HL-60/S4 treated with phorbol 12-myristate 13-acetate at 8.2 ng/mL for 4 days and 3 days (cell line): Measurements from ENCODE around the gene FCHSD1.

ENCODE experiments used
- in situ Hi-C: fragments of 300-500 bp; cut with MboI; formaldehyde crosslinking; loops from 2 replicates; pipeline ENCODE4 v1.15.0; 2022; ENCODE audit warnings: low sequenced_read_pairs

FCHSD1 gene

GRCh38 chr5:141647242-141647641 is 4.0 kb downstream of the FCHSD1 start:
- in situ Hi-C loops: no loop called here

DNA sequence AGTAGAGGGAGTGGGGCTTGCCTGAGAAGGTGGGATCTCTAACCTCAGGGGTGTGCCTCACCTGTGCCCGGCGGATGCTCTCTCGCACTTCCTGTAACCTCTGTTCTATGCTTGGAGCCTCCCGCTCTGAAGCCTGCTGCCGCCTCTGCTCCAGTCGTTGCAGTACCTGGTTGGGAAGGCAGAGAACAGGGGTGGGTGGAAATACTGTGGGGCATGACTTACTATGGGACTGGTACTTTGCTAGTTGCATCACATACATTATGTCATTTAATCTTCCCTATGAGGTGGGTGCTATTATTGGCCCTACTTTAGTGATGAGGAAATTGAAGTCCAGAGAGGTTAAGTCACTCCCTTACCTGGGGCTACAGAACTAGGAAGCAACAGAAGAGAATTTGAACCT is 5.2 kb downstream of the FCHSD1 start:
- in situ Hi-C loops: no loop called here

DNA sequence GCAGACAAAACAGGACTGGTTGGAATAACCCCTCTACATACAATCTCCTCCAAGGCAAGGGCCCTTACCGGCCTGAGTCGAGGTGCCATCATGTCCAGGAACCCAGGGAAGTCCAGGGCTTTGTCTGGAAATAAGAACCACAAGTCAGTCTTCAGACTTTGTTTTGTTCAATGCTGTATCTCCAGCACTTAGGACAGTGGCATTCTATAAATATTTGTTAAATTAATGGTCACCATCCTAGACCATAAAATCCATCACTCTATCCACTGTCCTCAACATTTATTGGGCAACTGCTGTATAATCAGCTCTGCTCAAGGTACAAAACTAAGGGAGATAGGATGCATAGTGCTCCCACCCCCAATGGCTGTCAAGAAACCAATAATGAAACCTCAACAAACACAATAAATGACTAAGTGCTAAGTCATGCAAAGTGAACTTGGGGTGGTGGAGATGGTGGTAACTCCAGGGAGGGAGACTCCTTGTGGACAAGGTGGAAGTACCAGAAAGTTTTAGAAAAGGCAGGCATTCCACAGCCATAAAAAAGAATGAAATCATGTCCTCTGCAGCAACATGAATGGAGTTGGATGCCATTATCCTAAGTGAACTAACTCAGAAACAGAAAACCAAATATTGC is 9.5 kb downstream of the FCHSD1 start:
- in situ Hi-C loops: no loop called here

- in situ Hi-C loops: no loop called here
Observed at GRCh38 chr5:141640698-141641097, 10.5 kb downstream of the FCHSD1 start.

- in situ Hi-C loops: no loop called here
Observed at GRCh38 chr5:141640051-141640415, 11.2 kb downstream of the FCHSD1 start.

DNA sequence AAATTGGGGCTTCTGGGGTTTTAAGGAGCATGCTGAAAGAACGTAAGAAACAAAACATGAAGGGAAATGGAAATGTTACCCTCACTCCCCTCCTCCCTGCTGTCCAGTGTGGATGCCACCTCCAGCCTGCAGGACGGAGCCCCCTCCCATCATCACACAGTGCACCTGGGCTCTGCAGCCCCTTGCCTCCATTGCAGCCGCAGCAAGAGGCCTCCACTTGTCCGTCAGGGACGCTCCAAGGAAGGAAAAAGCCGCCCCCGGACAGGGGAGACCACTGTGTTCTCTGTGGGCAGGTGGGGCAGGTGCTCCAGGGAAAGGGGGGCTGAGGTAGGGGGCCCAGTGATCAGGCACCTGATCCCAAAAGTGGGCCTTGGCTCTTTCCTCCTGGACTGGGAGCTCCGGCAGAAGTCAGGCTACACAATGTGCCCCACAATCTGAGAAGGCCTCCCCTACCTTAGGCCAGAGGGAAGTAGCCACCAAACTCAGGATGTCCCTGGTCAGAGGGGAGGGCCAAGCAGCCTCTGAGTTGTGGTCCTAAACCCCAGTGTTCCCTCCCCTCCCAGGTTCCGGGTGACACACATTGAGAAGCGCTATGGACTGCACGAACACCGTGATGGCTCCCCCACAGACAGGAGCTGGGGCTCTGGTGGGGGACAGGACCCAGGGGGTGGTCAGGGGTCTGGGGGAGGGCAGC is 11.7 kb downstream of the FCHSD1 start:
- in situ Hi-C loops: no loop called here

GRCh38 chr5:141638771-141639170 is 12.4 kb downstream of the FCHSD1 start:
- in situ Hi-C loops: no loop called here

- in situ Hi-C loops: no loop called here
Observed at GRCh38 chr5:141637767-141638419, 13.3 kb downstream of the FCHSD1 start.

- in situ Hi-C loops: no loop called here
Observed at GRCh38 chr5:141637123-141637766, 14.0 kb downstream of the FCHSD1 start.

DNA sequence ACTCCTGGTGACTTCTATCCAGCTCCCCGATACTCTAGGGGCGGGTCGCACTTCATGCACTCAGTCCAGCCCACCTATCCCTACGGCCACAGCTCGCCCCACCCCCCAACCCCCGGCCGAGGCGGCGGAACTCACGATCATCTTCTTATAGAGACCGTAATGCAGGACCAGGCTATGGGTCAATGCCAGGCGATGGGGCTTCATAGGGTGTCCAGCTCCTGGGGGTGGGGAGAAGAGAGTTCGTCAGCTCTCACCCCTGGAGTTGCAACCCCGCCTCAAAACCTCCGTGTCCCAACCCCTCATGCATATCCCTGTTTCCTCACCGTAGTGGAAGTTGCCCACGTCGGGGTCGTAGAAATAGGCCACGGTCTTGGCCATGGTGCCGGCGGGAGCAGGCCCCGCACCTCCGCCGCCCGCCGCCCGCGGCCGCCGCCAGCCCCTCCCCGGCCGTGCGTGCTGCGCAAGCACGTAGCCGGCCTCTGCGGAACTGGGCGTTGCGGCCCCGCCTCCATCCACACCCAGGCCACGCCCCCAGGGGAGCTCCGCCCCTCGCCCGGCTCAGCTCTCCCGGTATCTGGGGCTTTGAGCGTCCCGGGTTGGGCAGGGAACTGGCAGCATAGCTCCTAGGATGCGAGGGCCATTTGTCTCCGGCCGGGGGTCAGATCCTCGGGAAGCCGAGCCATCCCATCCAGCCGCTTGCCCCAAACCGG is 14.7 kb downstream of the FCHSD1 start, which contains the start of the genes HDAC3 and RELL2:
TSS of gene HDAC3 (minus strand) at position 437 of the 710 bp plus-strand sequence. CDS start at position 378, 59 bp downstream.
TSS of gene RELL2 (plus strand) at position 585 of the 710 bp plus-strand sequence. CDS start 1,229 bp downstream, outside the sequence.
- in situ Hi-C loops: no loop called here

GRCh38 chr5:141636106-141636412 is 15.2 kb downstream of the FCHSD1 start:
- in situ Hi-C loops: no loop called here

GRCh38 chr5:141635646-141636045 is 15.6 kb downstream of the FCHSD1 start:
- in situ Hi-C loops: no loop called here

- in situ Hi-C loops: no loop called here
Observed at GRCh38 chr5:141634720-141635119, 16.5 kb downstream of the FCHSD1 start.

- in situ Hi-C loops: no loop called here
Observed at GRCh38 chr5:141633871-141634561, 17.2 kb downstream of the FCHSD1 start.

- in situ Hi-C loops: no loop called here
Observed at GRCh38 chr5:141632650-141633049, 18.6 kb downstream of the FCHSD1 start.

GRCh38 chr5:141630570-141631140 is 20.6 kb downstream of the FCHSD1 start:
- in situ Hi-C loops: no loop called here

- in situ Hi-C loops: no loop called here
Observed at GRCh38 chr5:141628175-141628788, 22.9 kb downstream of the FCHSD1 start.

DNA sequence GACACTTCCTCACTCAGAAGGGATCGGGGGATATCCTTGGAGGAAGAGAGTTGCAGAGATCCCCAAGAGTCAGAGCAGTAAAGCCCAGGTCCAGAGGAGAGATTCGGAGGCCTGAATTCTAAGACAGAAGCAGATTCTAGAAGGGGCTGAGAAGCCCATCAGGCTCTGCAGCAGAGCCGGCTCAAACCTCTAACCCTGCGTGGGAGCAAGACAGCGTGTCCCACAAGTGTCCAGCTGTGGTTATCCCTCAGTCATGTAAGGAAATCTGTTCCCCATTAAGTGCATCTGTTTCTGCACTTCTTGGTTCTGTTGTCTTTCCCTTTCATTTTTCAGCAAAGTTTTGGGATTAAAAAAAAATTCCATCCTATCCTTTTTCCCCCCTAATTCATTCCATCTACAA is 27.6 kb downstream of the FCHSD1 start:
- in situ Hi-C loops: no loop called here

GRCh38 chr5:141623186-141623585 is 28.0 kb downstream of the FCHSD1 start:
- in situ Hi-C loops: no loop called here
